IgD-negative memory B cell (primary cell): ENCODE results near the gene VSTM4. TPM values are rescaled to one million over a fixed set of nuclear protein-coding genes. Genes with fewer than 3 reads are reported as not detected.
A peak's percentile ranks its signal among the peaks of the same experiment; 100 is the strongest.

Source experiments
- H3K27ac Mint-ChIP-seq, 3 donors: one replicate each; pipeline ENCODE4 v1.8.0; 2020 to 2022; ENCODE audit warnings: mild to moderate bottlenecking in 3 of 3, mixed read lengths in 3 of 3, moderate library complexity in 1 of 3
- H3K27me3 Mint-ChIP-seq: one replicate; pipeline ENCODE4 v1.8.0; 2021; ENCODE audit warnings: mixed read lengths
- H3K36me3 Mint-ChIP-seq: one replicate; pipeline ENCODE4 v1.8.0; 2020; ENCODE audit warnings: mild to moderate bottlenecking, mixed read lengths
- H3K4me1 Mint-ChIP-seq, 3 donors: one replicate each; pipeline ENCODE4 v1.8.0; 2020 to 2022; ENCODE audit warnings: mixed read lengths in 3 of 3, mild to moderate bottlenecking in 1 of 3
- H3K4me3 Mint-ChIP-seq, 4 donors: one replicate each; pipeline ENCODE4 v1.8.0; 2020 to 2022; ENCODE audit warnings: mild to moderate bottlenecking in 4 of 4, mixed read lengths in 4 of 4, moderate library complexity in 3 of 4
- H3K9me3 Mint-ChIP-seq, 3 donors: one replicate each; pipeline ENCODE4 v1.8.0; 2020 to 2021; ENCODE audit warnings: mixed read lengths in 3 of 3, mild to moderate bottlenecking in 1 of 3
- polyA plus RNA-seq: library from polyadenylated mRNA; unstranded; fragments of 300-500 nt; fragmentation: Illumina TruSeq; gene quantifications from one replicate; pipeline ENCODE4 v1.2.3, GENCODE V29; 2021

Gene VSTM4
- polyA plus RNA-seq, 1 donor from 2014 or later: not detected

DNA sequence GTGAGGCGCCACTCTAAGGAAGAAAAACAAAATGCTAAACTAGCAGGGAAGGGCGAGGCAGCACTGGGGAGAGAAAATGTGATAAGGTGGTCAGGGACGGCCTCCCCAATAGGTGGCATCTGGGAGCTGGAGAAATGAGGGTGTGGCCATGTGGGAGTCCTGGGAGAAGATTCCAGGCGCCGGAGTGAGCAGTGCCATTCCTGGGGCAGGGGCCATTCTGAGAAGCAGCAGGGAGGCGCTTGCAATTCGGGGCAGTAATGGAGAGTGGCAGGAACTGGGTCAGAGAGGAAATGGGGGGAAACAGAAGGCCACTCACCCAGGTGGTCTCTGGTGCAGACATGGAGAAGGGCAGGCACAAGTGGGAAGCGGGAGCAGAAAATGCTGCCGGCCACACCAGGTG is 113.9 kb downstream of the VSTM4 start:
- Mint-ChIP-seq H3K4me3 (peak overlapping the region in 1 of 4 donors; percentile 15), H3K27me3 (peaks cover 5% of the 10 kb centered on the region), H3K9me3 (peaks cover 1 to 5% (median 4%) of the 10 kb centered on the region in 3 donors), H3K36me3 (peaks cover 3% of the 10 kb centered on the region), H3K4me1 (peaks cover 0 to 2% (median 0%) of the 10 kb centered on the region in 3 donors), H3K27ac (no peak overlapping the region)

DNA sequence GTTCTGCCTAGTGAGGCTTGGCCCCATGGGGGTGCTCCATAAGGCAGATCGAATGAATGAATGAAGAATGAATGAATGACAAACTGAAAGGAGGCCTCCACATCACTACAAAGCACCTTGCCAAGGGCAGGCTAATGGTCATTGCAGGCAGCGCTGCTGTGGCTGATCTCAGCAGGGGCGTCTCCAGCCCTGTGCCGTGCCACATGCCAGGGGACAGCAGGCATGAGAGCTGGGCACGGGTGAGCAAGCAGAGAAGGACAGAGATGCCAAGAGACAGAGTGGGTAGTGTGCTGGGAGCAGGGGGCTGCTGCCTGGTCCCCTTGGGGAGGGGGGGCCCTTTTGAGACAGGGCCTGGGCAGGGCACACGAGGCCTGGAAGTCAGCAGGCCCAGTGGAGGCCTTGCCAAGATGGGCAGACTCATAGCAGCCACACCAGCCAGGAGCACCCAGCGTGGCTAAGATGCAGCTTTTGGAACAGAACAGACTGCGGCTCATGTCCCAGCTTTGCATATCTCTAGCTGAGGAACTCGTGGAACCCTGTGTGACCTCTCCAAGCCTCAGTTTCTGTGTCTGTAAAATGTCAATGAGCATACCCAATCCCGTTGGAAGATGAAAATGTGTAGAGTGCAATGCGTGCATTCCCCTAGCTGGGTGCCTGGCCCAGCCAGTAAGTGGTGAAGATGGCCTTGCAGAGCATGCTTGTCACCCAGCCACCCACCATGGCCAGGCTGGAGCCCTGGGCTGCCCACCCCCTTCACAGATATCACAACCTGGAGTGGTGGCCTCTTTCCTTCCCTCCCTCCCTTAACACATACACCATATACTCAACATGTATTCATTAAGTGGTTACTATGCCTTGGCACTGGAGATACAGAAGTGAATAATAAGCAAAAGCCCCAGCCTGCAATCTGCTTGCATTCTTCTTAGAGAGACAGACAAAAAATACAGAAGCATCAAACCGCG is 114.6 kb downstream of the VSTM4 start:
- Mint-ChIP-seq H3K9me3 (peaks cover 1 to 5% (median 4%) of the 10 kb centered on the region in 3 donors), H3K36me3 (peaks cover 3% of the 10 kb centered on the region), H3K27me3 (peaks cover 5% of the 10 kb centered on the region), H3K4me1 (peaks cover 0 to 2% (median 0%) of the 10 kb centered on the region in 3 donors), H3K4me3 (peak overlapping the region in 1 of 4 donors; percentile 15), H3K27ac (no peak overlapping the region)

DNA sequence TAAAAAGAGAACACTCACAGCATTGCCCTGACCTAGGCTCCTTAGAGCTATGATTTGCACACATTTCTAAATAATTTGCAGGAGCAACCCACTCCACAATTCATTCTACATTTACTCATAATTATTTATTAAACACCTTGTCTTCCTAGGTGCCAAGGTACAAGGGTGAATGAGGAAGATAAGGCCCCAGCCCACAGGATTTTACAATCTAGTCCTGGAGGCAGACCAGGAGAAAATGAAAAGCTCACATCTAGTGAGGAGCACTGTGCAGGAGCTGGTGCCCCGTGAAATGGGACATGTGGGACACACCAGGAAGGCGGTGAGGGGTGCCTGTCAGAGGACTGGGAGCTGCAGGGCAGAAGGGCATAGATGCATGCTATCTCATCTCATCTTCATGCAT is 116.0 kb downstream of the VSTM4 start:
- Mint-ChIP-seq H3K4me1 (peaks cover 0 to 2% (median 0%) of the 10 kb centered on the region in 3 donors), H3K36me3 (peaks cover 3% of the 10 kb centered on the region), H3K27me3 (peaks cover 5% of the 10 kb centered on the region), H3K27ac (no peak overlapping the region), H3K9me3 (peaks cover 1 to 5% (median 4%) of the 10 kb centered on the region in 3 donors), H3K4me3 (no peak overlapping the region)

DNA sequence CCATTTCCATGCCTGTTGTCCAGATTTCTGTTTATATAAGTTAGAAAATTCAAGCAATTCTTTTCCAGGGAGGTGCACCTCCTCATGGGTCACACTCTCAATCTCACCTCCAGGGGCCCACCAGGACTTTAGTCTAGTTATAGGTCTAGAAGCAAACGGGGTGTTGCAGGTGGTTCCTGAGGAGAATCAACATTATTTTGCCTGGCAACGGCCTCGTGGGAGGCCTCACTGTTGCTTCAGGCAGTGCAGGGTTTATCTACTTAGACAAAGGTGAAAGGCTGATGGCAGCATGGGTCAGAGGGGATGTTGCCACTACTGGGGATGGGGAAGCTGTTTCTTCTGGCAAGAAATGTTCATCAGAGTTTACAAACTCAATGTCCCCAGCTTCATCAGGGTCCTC is 119.0 kb downstream of the VSTM4 start:
- Mint-ChIP-seq H3K4me3 (no peak overlapping the region), H3K9me3 (peaks cover 0 to 2% (median 1%) of the 10 kb centered on the region in 3 donors), H3K27ac (no peak overlapping the region), H3K27me3 (peaks cover 3% of the 10 kb centered on the region), H3K4me1 (no peaks in the 10 kb centered on the region), H3K36me3 (peaks cover 3% of the 10 kb centered on the region)

DNA sequence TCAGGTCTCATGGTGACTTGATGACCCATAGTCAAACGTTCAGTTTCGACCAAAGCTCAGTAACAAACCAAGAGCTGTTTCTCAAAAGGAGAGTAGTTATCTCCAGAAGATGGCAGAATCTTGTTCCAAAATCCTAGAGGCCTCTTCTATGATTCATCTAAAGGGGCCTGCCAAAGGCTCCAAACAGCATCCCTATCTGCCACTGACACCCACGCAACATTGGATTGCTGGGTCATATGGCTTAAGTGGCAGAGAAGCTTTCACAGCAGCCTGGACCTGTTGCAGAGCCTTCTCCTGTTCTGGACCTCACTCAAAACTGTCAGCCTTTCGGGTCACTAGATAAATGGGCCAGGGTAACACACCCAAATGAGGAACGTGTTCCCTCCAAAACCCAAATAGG is 121.7 kb downstream of the VSTM4 start:
- no peak overlapping the region for H3K4me3 Mint-ChIP-seq
- H3K27ac Mint-ChIP-seq: no peak overlapping the region
- H3K36me3 Mint-ChIP-seq: peaks cover 3% of the 10 kb centered on the region
- no peaks in the 10 kb centered on the region for H3K4me1 Mint-ChIP-seq
- H3K27me3 Mint-ChIP-seq: no peaks in the 10 kb centered on the region
- peaks cover 0 to 1% (median 0%) of the 10 kb centered on the region in 3 donors for H3K9me3 Mint-ChIP-seq

DNA sequence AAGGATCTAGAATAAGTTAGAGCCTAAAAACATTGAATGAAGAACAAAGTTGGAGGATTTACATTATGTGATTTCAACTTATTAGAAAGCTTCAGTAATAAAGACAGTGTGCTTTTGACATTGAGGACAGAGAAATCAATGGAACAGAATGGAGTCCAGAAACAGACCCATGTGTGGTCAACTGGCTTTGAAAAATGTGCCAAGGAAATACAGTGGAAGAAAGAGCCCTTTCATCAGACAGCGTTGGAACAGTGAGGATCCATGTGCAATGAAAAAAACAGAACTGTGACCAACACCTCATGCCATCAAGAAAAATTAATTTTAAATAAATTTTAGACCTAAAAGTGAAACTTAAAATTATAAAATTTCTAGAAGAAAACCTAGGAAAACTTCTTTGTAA is 125.1 kb downstream of the VSTM4 start:
- no peaks in the 10 kb centered on the region for H3K4me1 Mint-ChIP-seq
- no peaks in the 10 kb centered on the region for H3K27me3 Mint-ChIP-seq
- H3K9me3 Mint-ChIP-seq: no peaks in the 10 kb centered on the region
- H3K36me3 Mint-ChIP-seq: peaks cover 3% of the 10 kb centered on the region
- no peak overlapping the region for H3K27ac Mint-ChIP-seq
- no peak overlapping the region for H3K4me3 Mint-ChIP-seq

DNA sequence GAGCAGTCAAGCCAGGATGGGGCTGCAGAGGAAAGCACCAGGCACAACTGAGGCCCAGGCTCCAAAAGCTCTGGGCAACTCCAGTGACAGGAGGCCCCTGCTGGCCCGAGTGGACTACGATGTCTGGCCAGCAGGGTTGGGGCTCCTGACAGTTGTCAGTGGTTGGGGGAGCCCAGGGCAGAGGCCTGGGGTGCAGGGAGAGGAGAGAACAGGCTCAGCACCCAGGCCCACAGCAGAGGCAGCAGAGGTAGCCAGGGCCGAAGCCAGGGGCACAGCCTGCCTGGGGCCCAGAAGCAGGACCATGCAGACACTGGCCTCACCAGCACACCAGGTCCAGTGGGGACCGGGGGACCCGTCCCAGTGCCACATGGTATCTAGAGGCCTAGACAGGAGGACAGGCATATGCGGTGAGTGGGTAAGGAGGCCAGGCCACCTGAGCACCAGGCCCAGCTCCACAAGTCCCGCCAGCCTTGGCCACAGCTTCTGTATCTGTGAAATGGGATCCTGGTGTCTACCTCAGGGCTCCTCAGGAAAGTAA is 129.6 kb downstream of the VSTM4 start:
- H3K27ac Mint-ChIP-seq: peak overlapping the region in 2 of 3 donors; percentile 70 to 98
- no peak overlapping the region for H3K4me3 Mint-ChIP-seq
- H3K4me1 Mint-ChIP-seq: no peaks in the 10 kb centered on the region
- H3K36me3 Mint-ChIP-seq: peaks cover 2% of the 10 kb centered on the region
- H3K27me3 Mint-ChIP-seq: no peaks in the 10 kb centered on the region
- H3K9me3 Mint-ChIP-seq: no peaks in the 10 kb centered on the region

DNA sequence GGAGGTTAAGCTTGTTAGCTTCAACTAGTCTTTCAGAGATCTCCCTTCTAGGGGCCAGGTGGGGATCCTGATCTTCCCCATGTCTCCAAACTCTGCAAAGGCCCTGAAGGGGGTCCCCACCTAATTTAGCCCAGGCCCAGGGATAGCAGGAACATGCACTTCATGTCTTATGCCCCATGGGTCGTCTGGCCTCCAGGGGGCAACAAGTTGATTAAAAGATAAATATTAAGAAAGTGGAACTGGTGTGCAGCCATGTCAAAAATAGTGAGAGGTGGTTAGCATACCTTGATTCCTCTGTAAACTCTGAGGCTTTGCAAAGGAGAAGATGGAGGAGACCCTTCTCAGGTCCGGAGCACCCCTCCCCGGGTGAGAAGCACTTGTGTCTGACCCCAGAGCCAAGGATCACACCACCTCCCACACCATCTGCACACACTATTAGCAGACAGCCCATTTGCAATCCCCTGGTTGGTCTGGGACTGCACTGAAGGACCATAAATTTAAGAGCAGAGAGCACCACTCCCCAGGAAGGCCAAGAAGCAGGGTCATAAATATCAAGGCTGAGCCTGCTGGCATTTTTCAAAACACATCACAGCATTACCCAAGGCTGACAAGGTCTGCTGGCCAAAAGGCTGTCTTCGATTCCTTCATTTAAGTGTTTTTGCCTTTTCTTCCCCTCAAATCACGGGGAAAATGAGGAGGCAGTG is 131.5 kb downstream of the VSTM4 start:
- Mint-ChIP-seq H3K27me3 (no peaks in the 10 kb centered on the region), H3K9me3 (no peaks in the 10 kb centered on the region), H3K4me1 (peaks cover 0 to 5% (median 0%) of the 10 kb centered on the region in 3 donors), H3K36me3 (peaks cover 2% of the 10 kb centered on the region), H3K27ac (peak overlapping the region in 2 of 3 donors; percentile 39 to 61), H3K4me3 (no peak overlapping the region)

DNA sequence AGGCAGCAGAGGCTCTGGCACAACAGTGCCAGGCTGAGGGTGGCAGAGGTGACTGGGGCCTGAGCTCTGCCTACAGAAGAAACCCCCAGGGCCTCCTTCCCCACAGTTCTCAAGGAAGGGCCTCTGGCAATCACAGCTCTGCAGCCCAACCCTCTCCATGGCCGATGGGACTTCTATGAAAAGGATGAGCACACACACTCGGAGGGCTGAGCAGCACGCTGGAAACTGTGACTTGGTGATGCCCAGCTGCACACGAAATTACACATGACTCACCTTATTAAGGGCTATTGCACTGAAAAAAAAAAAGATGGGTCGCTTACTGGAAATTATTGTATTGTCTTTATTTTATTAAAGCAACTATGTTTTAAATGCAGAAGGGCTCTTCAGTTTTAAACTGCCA is 132.7 kb downstream of the VSTM4 start:
- peaks cover 2% of the 10 kb centered on the region for H3K36me3 Mint-ChIP-seq
- H3K4me3 Mint-ChIP-seq: no peak overlapping the region
- peak overlapping the region in 2 of 3 donors; percentile 77 to 87 for H3K27ac Mint-ChIP-seq
- H3K27me3 Mint-ChIP-seq: no peaks in the 10 kb centered on the region
- peaks cover 0 to 5% (median 0%) of the 10 kb centered on the region in 3 donors for H3K4me1 Mint-ChIP-seq
- H3K9me3 Mint-ChIP-seq: no peaks in the 10 kb centered on the region

DNA sequence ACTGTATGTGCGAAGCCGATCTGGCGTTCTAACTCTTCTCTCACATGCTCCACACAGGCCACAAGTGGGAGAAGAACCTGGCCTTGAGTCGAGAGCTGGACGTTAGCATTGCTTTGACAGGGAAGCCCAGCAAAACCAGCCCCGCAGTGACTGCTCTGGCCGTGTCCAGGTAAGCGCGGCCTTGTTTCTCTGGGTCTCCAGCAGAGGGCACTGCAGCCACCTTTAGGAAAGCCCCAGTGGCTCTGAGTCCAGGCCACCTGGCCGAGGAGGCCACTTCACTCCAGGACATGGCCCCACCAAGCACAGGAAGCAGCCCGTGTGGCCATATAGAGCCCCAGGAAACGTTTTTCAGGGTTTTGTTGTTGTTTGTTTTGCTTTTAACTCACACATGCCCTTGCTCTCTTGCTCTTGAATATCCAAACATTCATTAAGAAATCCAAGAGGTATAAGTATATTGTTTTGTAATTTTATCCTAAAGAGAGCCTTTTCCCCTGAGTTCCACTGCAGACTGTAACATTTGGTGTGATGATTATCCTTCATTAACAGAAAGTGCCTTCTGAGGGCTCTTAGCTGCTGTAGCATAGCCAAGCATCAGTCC is 133.9 kb downstream of the VSTM4 start:
- H3K4me3 Mint-ChIP-seq: no peak overlapping the region
- H3K27ac Mint-ChIP-seq: peak overlapping the region in 2 of 3 donors; percentile 74 to 77
- no peaks in the 10 kb centered on the region for H3K9me3 Mint-ChIP-seq

DNA sequence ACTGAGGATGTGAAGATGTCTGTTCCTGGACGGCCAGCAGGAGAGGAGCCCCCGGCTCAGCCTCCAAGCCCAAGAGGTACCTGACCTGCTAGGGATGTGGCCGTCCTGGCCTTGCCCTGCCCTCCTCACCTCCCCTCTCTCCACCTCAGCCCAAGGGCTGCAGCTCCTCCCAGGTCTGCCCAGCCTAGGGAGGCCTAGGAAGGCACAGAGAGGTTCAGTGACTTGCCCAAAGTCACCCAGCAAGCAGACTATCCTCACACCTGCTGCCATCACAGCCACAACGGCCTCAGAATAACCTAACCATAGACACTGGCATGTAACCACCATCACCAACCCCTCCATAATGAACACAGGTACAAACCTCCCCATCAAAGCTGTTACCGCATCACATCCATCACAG is 137.0 kb downstream of the VSTM4 start:
- Mint-ChIP-seq H3K36me3 (peaks cover 2% of the 10 kb centered on the region), H3K4me1 (peaks cover 0 to 6% (median 0%) of the 10 kb centered on the region in 3 donors), H3K27ac (peak overlapping the region in 2 of 3 donors; percentile 47 to 56), H3K27me3 (no peaks in the 10 kb centered on the region), H3K4me3 (no peak overlapping the region), H3K9me3 (no peaks in the 10 kb centered on the region)

More for the DNA sequence above, 133.9 kb downstream of the VSTM4 start:
- no peaks in the 10 kb centered on the region for H3K27me3 Mint-ChIP-seq
- peaks cover 0 to 6% (median 0%) of the 10 kb centered on the region in 3 donors for H3K4me1 Mint-ChIP-seq
- H3K36me3 Mint-ChIP-seq: peaks cover 4% of the 10 kb centered on the region

DNA sequence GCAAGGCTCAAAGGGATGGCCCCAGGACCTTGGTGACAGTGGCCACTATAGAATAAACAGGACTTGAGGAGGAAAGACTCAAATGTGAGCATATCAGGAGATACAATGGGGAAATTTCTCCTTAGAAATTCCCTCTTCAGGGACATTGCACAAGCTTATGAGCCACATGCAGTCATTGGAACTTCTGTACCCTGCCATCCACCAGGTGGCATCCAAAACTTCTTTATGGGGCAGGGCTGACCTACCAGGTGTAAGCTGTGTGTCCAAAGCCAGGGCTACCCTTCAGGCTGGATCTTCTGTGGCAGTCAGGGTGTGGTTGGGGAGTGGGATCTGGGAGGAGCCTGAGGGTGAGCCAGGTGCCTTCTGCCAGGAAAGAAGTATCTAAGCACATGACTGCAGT is 139.1 kb downstream of the VSTM4 start:
- no peaks in the 10 kb centered on the region for H3K27me3 Mint-ChIP-seq
- H3K36me3 Mint-ChIP-seq: peaks cover 2% of the 10 kb centered on the region
- H3K4me1 Mint-ChIP-seq: peaks cover 0 to 6% (median 0%) of the 10 kb centered on the region in 3 donors
- no peaks in the 10 kb centered on the region for H3K9me3 Mint-ChIP-seq
- H3K27ac Mint-ChIP-seq: no peak overlapping the region
- no peak overlapping the region for H3K4me3 Mint-ChIP-seq

DNA sequence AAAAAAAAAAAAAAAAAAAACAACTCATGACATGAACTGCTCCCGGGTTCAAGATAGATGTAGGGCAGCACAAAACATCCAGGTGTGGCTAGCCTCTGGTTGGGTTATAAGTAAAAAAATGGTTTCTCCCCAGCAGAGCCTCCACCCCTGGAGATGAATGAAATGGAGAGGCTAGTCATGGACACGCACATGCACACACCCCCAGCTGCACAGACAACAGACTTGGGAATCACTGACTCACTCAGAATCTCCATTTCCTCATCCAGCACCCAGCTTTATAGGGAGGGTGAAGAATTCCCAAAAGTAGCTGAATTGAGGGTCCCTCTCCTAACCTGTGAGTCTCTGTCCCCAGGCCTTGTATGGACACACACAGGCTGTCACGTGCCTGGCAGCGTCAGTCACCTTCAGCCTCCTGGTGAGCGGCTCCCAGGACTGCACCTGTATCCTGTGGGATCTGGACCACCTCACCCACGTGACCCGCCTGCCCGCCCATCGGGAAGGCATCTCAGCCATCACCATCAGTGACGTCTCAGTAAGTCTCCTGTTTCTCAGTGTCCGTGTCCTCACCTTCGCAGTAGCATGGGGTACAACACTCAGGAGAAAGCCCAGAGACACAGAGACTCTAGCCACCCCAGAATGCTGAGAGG is 140.7 kb downstream of the VSTM4 start:
- H3K27me3 Mint-ChIP-seq: no peaks in the 10 kb centered on the region
- peaks cover 0 to 6% (median 0%) of the 10 kb centered on the region in 3 donors for H3K4me1 Mint-ChIP-seq
- no peaks in the 10 kb centered on the region for H3K9me3 Mint-ChIP-seq
- no peak overlapping the region for H3K4me3 Mint-ChIP-seq
- H3K36me3 Mint-ChIP-seq: peaks cover 2% of the 10 kb centered on the region
- peak overlapping the region in 2 of 3 donors; percentile 33 to 59 for H3K27ac Mint-ChIP-seq

DNA sequence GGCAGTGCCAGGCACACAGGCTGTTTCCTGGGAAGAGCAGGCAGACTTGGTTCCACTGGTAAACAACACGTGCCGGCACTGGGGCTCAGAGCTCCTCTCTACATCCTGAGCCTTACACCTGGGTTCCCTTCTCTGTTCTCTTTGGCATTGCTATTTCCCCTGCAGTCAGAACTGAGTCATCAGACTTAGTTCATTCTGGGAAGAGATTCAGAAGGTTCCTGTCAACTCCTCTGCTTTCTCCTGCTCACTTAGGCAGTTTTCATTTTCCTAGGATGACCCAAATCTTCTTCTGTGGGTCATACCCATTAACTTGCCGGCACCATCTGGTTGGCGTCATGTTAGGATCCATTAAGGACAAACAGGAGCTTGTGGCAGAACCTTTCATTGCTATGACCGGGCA is 142.3 kb downstream of the VSTM4 start:
- Mint-ChIP-seq H3K4me3 (no peak overlapping the region), H3K36me3 (peaks cover 4% of the 10 kb centered on the region), H3K4me1 (peaks cover 0 to 1% (median 0%) of the 10 kb centered on the region in 3 donors), H3K27ac (peak overlapping the region in 1 of 3 donors; percentile 32), H3K27me3 (no peaks in the 10 kb centered on the region), H3K9me3 (no peaks in the 10 kb centered on the region)
